Keratinocyte (primary cell): ENCODE results near the gene RPL13A. TPM values are rescaled to one million over a fixed set of nuclear protein-coding genes. Genes with fewer than 3 reads are reported as not detected.

Experiments used
- DNase-seq: peaks from one replicate; pipeline ENCODE4 v3.0.0-alpha.2; 2011; ENCODE audit warnings: low read depth, missing footprints, low spot score
- FAIRE-seq: peaks from 2 replicates; lab custom pipeline; 2011; peaks lifted over from hg19 to GRCh38; lab: Jason Lieb, UNC
- H2AFZ ChIP-seq: 2 replicates; pipeline ENCODE4 v1.6.0; 2012; ENCODE audit warnings: low read length, control low read depth, inconsistent platforms; ENCODE audit not compliant: control insufficient read depth
- H3K27ac ChIP-seq: 2 replicates; pipeline ENCODE4 v1.5.1; 2011; ENCODE audit warnings: low read length; ENCODE audit not compliant: control insufficient read depth, insufficient read depth
- H3K27me3 ChIP-seq: 3 replicates; pipeline ENCODE4 v1.6.0; 2011; ENCODE audit warnings: low read length; ENCODE audit not compliant: control insufficient read depth, insufficient read depth; ENCODE audit errors: extremely low read depth
- H3K36me3 ChIP-seq, 2 experiments: 2 replicates in 1 of 2; 3 replicates in 1 of 2; pipeline ENCODE4 v1.5.1; 2011; ENCODE audit warnings: low read length in 2 of 2, mild to moderate bottlenecking in 1 of 2; ENCODE audit not compliant: control insufficient read depth in 2 of 2, insufficient read depth in 2 of 2; ENCODE audit errors: extremely low read depth in 1 of 2
- H3K4me1 ChIP-seq: 3 replicates; pipeline ENCODE4 v1.5.1; 2011; ENCODE audit warnings: low read length; ENCODE audit not compliant: control insufficient read depth, insufficient read depth; ENCODE audit errors: extremely low read depth
- H3K4me2 ChIP-seq: 3 replicates; pipeline ENCODE4 v1.6.0; 2011; ENCODE audit warnings: low read depth, low read length; ENCODE audit not compliant: control insufficient read depth, insufficient read depth; ENCODE audit errors: extremely low read depth
- H3K4me3 ChIP-seq, 3 experiments: fragments of 200-600 bp in 1 of 3; sonication (generic) in 1 of 3; 2 replicates in 2 of 3; 3 replicates in 1 of 3; pipeline ENCODE4 v1.5.1; 2011 to 2016; ENCODE audit warnings: low read length in 3 of 3, mild to moderate bottlenecking in 3 of 3, control low read depth in 2 of 3, inconsistent platforms in 1 of 3, low read depth in 1 of 3, mixed read lengths in 1 of 3, mixed run types in 1 of 3, moderate library complexity in 1 of 3; ENCODE audit not compliant: control insufficient read depth in 2 of 3, insufficient read depth in 2 of 3; ENCODE audit errors: extremely low read depth in 1 of 3
- H3K79me2 ChIP-seq: 2 replicates; pipeline ENCODE4 v1.6.0; 2012; ENCODE audit warnings: low read length; ENCODE audit not compliant: control insufficient read depth, insufficient read depth
- H3K9ac ChIP-seq: 3 replicates; pipeline ENCODE4 v1.6.0; 2011; ENCODE audit warnings: low read length; ENCODE audit not compliant: control insufficient read depth, insufficient read depth; ENCODE audit errors: extremely low read depth
- H3K9me1 ChIP-seq: 3 replicates; pipeline ENCODE4 v1.6.0; 2011; ENCODE audit warnings: low read length; ENCODE audit not compliant: control insufficient read depth, insufficient read depth; ENCODE audit errors: extremely low read depth
- H3K9me3 ChIP-seq: 2 replicates; pipeline ENCODE4 v1.5.1; 2012; ENCODE audit warnings: low read depth, low read length; ENCODE audit not compliant: control insufficient read depth
- H4K20me1 ChIP-seq: 3 replicates; pipeline ENCODE4 v1.6.0; 2011; ENCODE audit warnings: low read length; ENCODE audit not compliant: control insufficient read depth, insufficient read depth; ENCODE audit errors: extremely low read depth
- EZH2 ChIP-seq: IDR thresholded peaks from one replicate; pipeline ENCODE4 v1.6.1; 2012; ENCODE audit warnings: inconsistent platforms, mild to moderate bottlenecking, low read length, moderate library complexity
- dilution Hi-C: fragments of 300-500 bp; cut with MboI; formaldehyde crosslinking; loops from one replicate; pipeline ENCODE4 v1.7.0; 2020; ENCODE audit warnings: low sequenced_read_pairs; ENCODE audit not compliant: extremely low pct_ligation_motif_present
- polyA plus RNA-seq, 5 experiments: library from polyadenylated mRNA; depleted of rRNA in 3 of 5; stranded (reverse) in 3 of 5; stranded (forward) in 1 of 5; unstranded in 1 of 5; fragments of >200 nt; gene quantifications; 1 replicate in 1 of 5; 2 replicates in 3 of 5; 3 replicates in 1 of 5; pipeline versions ENCODE4 v1.2.1 to v1.2.3, GENCODE V29; 2011 to 2012; ENCODE audit warnings: missing spikeins in 2 of 5, low read depth in 1 of 5, low replicate concordance in 1 of 5
- TF ChIP-seq, protein P1 (sequence below), 3 experiments: IDR thresholded peaks in 1 of 3; conservative IDR thresholded peaks in 1 of 3; optimal IDR thresholded peaks in 1 of 3; 2 replicates in 2 of 3; 3 replicates in 1 of 3; pipeline versions ENCODE3 to v1.5.1; 2011; ENCODE audit warnings: low read length in 3 of 3, mild to moderate bottlenecking in 3 of 3, moderate library complexity in 2 of 3, control low read depth in 1 of 3, inconsistent platforms in 1 of 3; ENCODE audit not compliant: insufficient read depth in 2 of 3; ENCODE audit errors: extremely low read depth in 1 of 3

RPL13A gene
- polyA plus RNA-seq, 1 donor (not counting 4 experiments of a cell fraction or from before 2014, with no cell fraction given) = 3,383 TPM

DNA sequence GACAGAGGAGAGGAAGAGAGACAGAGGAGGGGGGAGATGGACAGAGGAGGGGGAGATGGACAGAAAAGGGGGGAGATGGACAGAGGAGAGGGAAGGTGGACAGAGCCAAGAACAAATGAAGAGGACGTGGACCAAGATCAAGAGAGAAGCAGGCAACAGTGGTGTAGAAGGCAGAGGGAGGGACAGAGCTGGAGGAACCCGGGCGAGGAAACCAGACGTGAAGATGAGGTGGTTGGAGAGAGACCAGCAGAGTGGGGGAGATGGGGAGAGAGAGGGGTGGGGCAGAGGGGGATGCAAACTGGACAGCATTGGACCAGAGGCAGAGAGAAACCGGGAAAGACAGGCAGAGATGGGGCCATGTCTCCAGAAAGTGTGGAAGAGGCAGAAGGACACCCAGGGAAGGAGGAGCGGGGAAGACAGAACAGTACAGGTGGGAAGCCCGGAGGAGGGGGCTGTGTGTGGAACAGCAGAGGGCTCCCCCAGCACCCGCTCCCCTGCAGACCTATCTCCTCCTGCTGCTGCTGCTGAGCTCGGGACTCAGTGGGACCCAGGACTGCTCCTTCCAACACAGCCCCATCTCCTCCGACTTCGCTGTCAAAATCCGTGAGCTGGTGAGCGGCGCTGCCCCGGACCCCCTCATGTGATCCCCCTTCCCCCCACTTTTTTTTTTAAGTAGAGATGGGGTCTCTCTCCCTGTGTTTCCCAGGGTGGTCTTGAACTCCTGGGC lies 12.1 kb upstream of the RPL13A start:
- Histone ChIP-seq H3K4me3 (no peak overlapping the region), H3K79me2 (no peaks in the 10 kb centered on the region), H3K9ac (no peak overlapping the region), H3K9me3 (no peaks in the 10 kb centered on the region), H3K9me1 (no peaks in the 10 kb centered on the region), H3K27ac (no peak overlapping the region), H3K4me2 (no peak overlapping the region), H2AFZ (no peak overlapping the region), H4K20me1 (no peaks in the 10 kb centered on the region), H3K27me3 (peaks cover 4% of the 10 kb centered on the region), H3K4me1 (peaks cover 4% of the 10 kb centered on the region), H3K36me3 (no peaks in the 10 kb centered on the region)
- no peak for DNase-seq
- no peak for TF ChIP-seq EZH2
- TF ChIP-seq, protein P1, sequence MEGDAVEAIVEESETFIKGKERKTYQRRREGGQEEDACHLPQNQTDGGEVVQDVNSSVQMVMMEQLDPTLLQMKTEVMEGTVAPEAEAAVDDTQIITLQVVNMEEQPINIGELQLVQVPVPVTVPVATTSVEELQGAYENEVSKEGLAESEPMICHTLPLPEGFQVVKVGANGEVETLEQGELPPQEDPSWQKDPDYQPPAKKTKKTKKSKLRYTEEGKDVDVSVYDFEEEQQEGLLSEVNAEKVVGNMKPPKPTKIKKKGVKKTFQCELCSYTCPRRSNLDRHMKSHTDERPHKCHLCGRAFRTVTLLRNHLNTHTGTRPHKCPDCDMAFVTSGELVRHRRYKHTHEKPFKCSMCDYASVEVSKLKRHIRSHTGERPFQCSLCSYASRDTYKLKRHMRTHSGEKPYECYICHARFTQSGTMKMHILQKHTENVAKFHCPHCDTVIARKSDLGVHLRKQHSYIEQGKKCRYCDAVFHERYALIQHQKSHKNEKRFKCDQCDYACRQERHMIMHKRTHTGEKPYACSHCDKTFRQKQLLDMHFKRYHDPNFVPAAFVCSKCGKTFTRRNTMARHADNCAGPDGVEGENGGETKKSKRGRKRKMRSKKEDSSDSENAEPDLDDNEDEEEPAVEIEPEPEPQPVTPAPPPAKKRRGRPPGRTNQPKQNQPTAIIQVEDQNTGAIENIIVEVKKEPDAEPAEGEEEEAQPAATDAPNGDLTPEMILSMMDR (optimal IDR thresholded peaks at IDR 0.05 in 1 of 3, IDR thresholded peaks at IDR 0.05 in 1 of 3, conservative IDR thresholded peaks at IDR 0.05 in 1 of 3; ENCODE audit: extremely low read depth in 1 of 3, insufficient read depth in 2 of 3, low read length in 3 of 3) = no peak
- dilution Hi-C loops = no loop called here
- FAIRE-seq = no peak

DNA sequence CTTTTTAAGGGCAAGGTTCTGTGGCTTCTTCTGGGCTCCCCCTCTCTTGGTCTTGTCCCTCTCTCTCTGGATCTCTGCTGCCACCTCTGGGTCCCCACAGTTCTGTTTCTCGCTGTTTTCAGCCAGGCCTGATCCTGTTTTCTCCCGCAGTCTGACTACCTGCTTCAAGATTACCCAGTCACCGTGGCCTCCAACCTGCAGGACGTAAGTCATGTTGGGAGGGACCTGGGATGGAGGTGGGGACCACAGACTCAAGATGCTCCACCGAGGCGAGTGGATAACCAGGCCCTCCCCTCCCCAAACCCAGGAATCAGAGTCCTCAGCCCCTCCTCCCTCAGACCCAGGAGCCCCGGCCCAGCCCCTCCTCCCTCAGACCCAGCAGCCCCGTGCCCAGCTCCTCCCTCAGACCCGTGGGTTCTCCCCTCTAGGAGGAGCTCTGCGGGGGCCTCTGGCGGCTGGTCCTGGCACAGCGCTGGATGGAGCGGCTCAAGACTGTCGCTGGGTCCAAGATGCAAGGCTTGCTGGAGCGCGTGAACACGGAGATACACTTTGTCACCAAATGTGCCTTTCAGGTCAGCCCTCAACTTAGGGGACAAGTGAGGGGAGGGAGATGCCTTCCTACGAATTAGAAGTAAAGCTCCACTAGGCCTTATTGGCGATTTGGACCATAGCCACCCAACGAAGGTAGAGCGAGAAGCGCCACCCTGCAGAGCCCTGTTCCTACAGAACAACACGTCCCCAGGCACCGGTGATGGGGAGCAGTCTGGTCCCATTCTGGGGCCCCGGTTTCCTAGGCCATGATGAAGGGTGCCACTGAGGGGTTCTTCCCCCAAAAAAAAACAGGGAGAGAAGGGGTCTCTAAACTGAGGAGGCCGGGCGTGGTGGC lies 11.2 kb upstream of the RPL13A start:
- H3K9me3 ChIP-seq = no peaks in the 10 kb centered on the region
- H2AFZ ChIP-seq = no peak overlapping the region
- no peaks in the 10 kb centered on the region for H3K79me2 ChIP-seq
- no peak for TF ChIP-seq EZH2
- TF ChIP-seq, protein P1 (optimal IDR thresholded peaks at IDR 0.05 in 1 of 3, IDR thresholded peaks at IDR 0.05 in 1 of 3, conservative IDR thresholded peaks at IDR 0.05 in 1 of 3; ENCODE audit: extremely low read depth in 1 of 3, insufficient read depth in 2 of 3, low read length in 3 of 3) = peak; percentile 19 to 30 (median 21)
- no peaks in the 10 kb centered on the region for H3K9me1 ChIP-seq
- H3K4me2 ChIP-seq = no peak overlapping the region
- H3K36me3 ChIP-seq = no peaks in the 10 kb centered on the region
- H4K20me1 ChIP-seq = no peaks in the 10 kb centered on the region
- no peak for FAIRE-seq
- no peak overlapping the region for H3K9ac ChIP-seq
- H3K4me1 ChIP-seq = peaks cover 4% of the 10 kb centered on the region
- no peak for DNase-seq
- no peak overlapping the region for H3K27ac ChIP-seq
- peaks cover 4% of the 10 kb centered on the region for H3K27me3 ChIP-seq
- H3K4me3 ChIP-seq = no peak overlapping the region
- dilution Hi-C loops = no loop called here
